ENCODE measurements around the gene MRPS5. TPM values are rescaled to one million over a fixed set of nuclear protein-coding genes. Genes with fewer than 3 reads are reported as not detected.

The MRPS5 gene
- total and polyA plus RNA-seq, 4 donors, result 21.7 to 72.9 (median 57.0) TPM

DNA sequence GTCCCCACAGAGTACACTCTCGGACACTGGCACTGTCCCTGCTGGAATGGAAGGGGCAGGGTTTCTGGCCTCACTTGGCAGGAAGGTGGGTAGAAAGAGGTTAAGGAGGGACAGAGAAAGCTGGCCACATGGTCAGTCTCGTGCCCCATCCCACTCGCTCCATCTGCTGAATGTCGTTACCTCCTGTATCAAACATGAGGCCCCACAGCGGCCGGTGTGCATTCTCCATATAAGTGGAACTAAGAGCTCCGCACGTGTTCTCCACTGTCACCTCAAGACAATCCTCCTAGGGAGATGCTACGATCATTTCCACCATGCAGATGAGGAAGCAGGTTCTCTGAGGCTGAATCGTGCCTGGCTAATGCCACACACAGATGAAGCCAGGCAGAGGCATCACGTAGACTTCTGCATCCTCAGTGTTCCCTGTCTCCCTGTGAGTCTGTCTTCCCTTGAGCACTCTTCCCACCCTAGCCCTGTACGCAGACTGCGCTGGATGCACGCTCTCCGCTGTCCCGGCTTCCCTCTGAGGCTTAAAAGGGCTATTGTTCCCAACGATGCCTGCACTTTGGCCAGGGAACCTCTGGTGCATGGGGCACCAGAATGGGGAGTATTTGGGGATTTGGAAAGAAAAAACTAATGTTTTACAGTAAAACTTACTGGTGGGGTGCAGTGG is 61.0 kb downstream of the MRPS5 start:
- no peak for TF ChIP-seq TAF1 (conservative IDR thresholded peaks at IDR 0.05)
- no peak for TF ChIP-seq RAD21 (IDR thresholded peaks at IDR 0.05)
- TF ChIP-seq MAX (IDR thresholded peaks at IDR 0.05), result no peak
- TF ChIP-seq, protein P1, sequence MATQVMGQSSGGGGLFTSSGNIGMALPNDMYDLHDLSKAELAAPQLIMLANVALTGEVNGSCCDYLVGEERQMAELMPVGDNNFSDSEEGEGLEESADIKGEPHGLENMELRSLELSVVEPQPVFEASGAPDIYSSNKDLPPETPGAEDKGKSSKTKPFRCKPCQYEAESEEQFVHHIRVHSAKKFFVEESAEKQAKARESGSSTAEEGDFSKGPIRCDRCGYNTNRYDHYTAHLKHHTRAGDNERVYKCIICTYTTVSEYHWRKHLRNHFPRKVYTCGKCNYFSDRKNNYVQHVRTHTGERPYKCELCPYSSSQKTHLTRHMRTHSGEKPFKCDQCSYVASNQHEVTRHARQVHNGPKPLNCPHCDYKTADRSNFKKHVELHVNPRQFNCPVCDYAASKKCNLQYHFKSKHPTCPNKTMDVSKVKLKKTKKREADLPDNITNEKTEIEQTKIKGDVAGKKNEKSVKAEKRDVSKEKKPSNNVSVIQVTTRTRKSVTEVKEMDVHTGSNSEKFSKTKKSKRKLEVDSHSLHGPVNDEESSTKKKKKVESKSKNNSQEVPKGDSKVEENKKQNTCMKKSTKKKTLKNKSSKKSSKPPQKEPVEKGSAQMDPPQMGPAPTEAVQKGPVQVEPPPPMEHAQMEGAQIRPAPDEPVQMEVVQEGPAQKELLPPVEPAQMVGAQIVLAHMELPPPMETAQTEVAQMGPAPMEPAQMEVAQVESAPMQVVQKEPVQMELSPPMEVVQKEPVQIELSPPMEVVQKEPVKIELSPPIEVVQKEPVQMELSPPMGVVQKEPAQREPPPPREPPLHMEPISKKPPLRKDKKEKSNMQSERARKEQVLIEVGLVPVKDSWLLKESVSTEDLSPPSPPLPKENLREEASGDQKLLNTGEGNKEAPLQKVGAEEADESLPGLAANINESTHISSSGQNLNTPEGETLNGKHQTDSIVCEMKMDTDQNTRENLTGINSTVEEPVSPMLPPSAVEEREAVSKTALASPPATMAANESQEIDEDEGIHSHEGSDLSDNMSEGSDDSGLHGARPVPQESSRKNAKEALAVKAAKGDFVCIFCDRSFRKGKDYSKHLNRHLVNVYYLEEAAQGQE (IDR thresholded peaks at IDR 0.05), result no peak
- TF ChIP-seq CTCF (IDR thresholded peaks at IDR 0.05; ENCODE audit: low read depth, low read length, missing input control), result no peak
- TF ChIP-seq, protein P2, sequence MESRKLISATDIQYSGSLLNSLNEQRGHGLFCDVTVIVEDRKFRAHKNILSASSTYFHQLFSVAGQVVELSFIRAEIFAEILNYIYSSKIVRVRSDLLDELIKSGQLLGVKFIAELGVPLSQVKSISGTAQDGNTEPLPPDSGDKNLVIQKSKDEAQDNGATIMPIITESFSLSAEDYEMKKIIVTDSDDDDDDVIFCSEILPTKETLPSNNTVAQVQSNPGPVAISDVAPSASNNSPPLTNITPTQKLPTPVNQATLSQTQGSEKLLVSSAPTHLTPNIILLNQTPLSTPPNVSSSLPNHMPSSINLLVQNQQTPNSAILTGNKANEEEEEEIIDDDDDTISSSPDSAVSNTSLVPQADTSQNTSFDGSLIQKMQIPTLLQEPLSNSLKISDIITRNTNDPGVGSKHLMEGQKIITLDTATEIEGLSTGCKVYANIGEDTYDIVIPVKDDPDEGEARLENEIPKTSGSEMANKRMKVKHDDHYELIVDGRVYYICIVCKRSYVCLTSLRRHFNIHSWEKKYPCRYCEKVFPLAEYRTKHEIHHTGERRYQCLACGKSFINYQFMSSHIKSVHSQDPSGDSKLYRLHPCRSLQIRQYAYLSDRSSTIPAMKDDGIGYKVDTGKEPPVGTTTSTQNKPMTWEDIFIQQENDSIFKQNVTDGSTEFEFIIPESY (IDR thresholded peaks at IDR 0.05), result no peak
- TF ChIP-seq EGR1 (IDR thresholded peaks at IDR 0.05; ENCODE audit: low read depth in 2 of 2), result no peak
- TF ChIP-seq GABPA (IDR thresholded peaks at IDR 0.05 in 1 of 2, conservative IDR thresholded peaks at IDR 0.05 in 1 of 2), result no peak
- TF ChIP-seq NR2F2 (IDR thresholded peaks at IDR 0.05), result no peak
- no peak for TF ChIP-seq HNF4A (conservative IDR thresholded peaks at IDR 0.05)
- no peak for TF ChIP-seq FOXA2 (IDR thresholded peaks at IDR 0.05)
- TF ChIP-seq HNF4G (IDR thresholded peaks at IDR 0.05), result no peak
- TF ChIP-seq FOXA1 (IDR thresholded peaks at IDR 0.05), result no peak
- no peak for TF ChIP-seq JUND (IDR thresholded peaks at IDR 0.05)
- TF ChIP-seq SP1 (IDR thresholded peaks at IDR 0.05), result no peak
- no peaks in the 10 kb centered on the region for H3K36me3 ChIP-seq (ENCODE audit: control insufficient read depth in 4 of 4, insufficient read depth in 3 of 4, low read depth in 1 of 4, low read length in 3 of 4)
- 80% methylated on average over 17 of the region's 17 CpGs for WGBS
- H3K4me3 ChIP-seq (ENCODE audit: low read depth in 1 of 3, low read length in 3 of 3), result no peak overlapping the region
- no peak overlapping the region for H3K9ac ChIP-seq (ENCODE audit: low read depth in 1 of 2, low read length in 2 of 2)
- no peak for DNase-seq (ENCODE audit: low spot score)
- no peaks in the 10 kb centered on the region for H3K4me1 ChIP-seq (ENCODE audit: control insufficient read depth in 4 of 4, insufficient read depth in 4 of 4, low read length in 3 of 4)
- peaks cover 0 to 4% (median 0%) of the 10 kb centered on the region in 4 donors for H3K27me3 ChIP-seq (ENCODE audit: control insufficient read depth in 4 of 4, insufficient read depth in 4 of 4, low read length in 3 of 4)
- no peak overlapping the region for H3K27ac ChIP-seq (ENCODE audit: low read depth in 1 of 2, low read length in 2 of 2)
- H3K9me3 ChIP-seq (ENCODE audit: control insufficient read depth in 4 of 4, low read length in 3 of 4), result no peaks in the 10 kb centered on the region
